Prostate gland (tissue), 2 donors: ENCODE measurements around the gene ENAH.

Experiments
- CTCF ChIP-seq, 4 experiments: fragments of 200-600 bp in 2 of 4; fragments of 450-650 bp in 2 of 4; sonication (generic) in 2 of 4; IDR thresholded peaks; 1 replicate in 3 of 4; 2 replicates in 1 of 4; pipeline ENCODE4 v1.5.1; 2016 to 2019; ENCODE audit warnings: antibody characterized with exemption in 4 of 4, mild to moderate bottlenecking in 2 of 4, moderate library complexity in 2 of 4
- POLR2A ChIP-seq: fragments of 450-650 bp; IDR thresholded peaks from one replicate; pipeline ENCODE4 v1.6.1; 2016; ENCODE audit warnings: antibody characterized with exemption, mild to moderate bottlenecking
- POLR2AphosphoS5 ChIP-seq: sonication (generic); formaldehyde crosslinking; IDR thresholded peaks from one replicate; pipeline ENCODE4 v1.6.1; 2017; ENCODE audit warnings: antibody characterized with exemption

GRCh38 chr1:225638853-225639252 is 14.1 kb downstream of the ENAH start:
- TF ChIP-seq CTCF (IDR thresholded peaks at IDR 0.05) (no peak), POLR2A (no peak), POLR2AphosphoS5 (no peak)
